DND-41 (cell line): ENCODE data around the gene HNRNPA0.

Experiments used
- ATAC-seq: fragments of 200-7000 bp; cut with Tn5 transposase; 3 replicates; pipeline ENCODE4 v1.9.1; 2021; ENCODE audit warnings: low read depth; ENCODE audit not compliant: insufficient read depth
- DNase-seq: peaks from one replicate; pipeline ENCODE4 v3.0.0-alpha.2; 2020
- H2AFZ ChIP-seq: 2 replicates; pipeline ENCODE4 v1.6.0; 2012; ENCODE audit warnings: low read depth, low read length
- H3K27ac ChIP-seq: 2 replicates; pipeline ENCODE4 v1.5.1; 2012; ENCODE audit warnings: low read length, inconsistent platforms
- H3K27me3 ChIP-seq: fragments of 200-600 bp; sonication (generic); 2 replicates; pipeline ENCODE4 v1.6.0; 2012; ENCODE audit warnings: low read length, mild to moderate bottlenecking, inconsistent platforms; ENCODE audit not compliant: insufficient read depth, poor library complexity
- H3K36me3 ChIP-seq: 2 replicates; pipeline ENCODE4 v1.5.1; 2012; ENCODE audit warnings: low read length, inconsistent platforms; ENCODE audit not compliant: insufficient read depth
- H3K4me1 ChIP-seq: 2 replicates; pipeline ENCODE4 v1.5.1; 2012; ENCODE audit warnings: mild to moderate bottlenecking, low read length; ENCODE audit not compliant: insufficient read depth
- H3K4me2 ChIP-seq: 2 replicates; pipeline ENCODE4 v1.6.0; 2012; ENCODE audit warnings: mild to moderate bottlenecking, moderate library complexity, low read length, inconsistent platforms; ENCODE audit not compliant: insufficient read depth
- H3K4me3 ChIP-seq, 2 experiments: fragments of 200-600 bp in 1 of 2; shearing (Covaris generic) in 1 of 2; 2 replicates each; pipeline ENCODE4 v1.5.1; 2012 to 2016; ENCODE audit warnings: inconsistent platforms in 2 of 2, low read length in 2 of 2, mild to moderate bottlenecking in 2 of 2, low read depth in 1 of 2, moderate library complexity in 1 of 2
- H3K79me2 ChIP-seq: 2 replicates; pipeline ENCODE4 v1.6.0; 2012; ENCODE audit warnings: low read length, inconsistent platforms; ENCODE audit not compliant: insufficient read depth
- H3K9ac ChIP-seq: 2 replicates; pipeline ENCODE4 v1.6.0; 2012; ENCODE audit warnings: low read depth, mild to moderate bottlenecking, inconsistent platforms, low read length, moderate library complexity
- H3K9me3 ChIP-seq: 2 replicates; pipeline ENCODE4 v1.5.1; 2012; ENCODE audit warnings: low read length, moderate library complexity, mild to moderate bottlenecking, inconsistent platforms; ENCODE audit not compliant: insufficient read depth, severe bottlenecking
- H4K20me1 ChIP-seq: 2 replicates; pipeline ENCODE4 v1.6.0; 2012; ENCODE audit warnings: low read length; ENCODE audit not compliant: insufficient read depth
- CTCF ChIP-seq: IDR thresholded peaks from 2 replicates; pipeline ENCODE4 v1.5.1; 2012; ENCODE audit warnings: borderline replicate concordance, low read length, moderate library complexity, mild to moderate bottlenecking; ENCODE audit not compliant: poor library complexity, severe bottlenecking; ENCODE audit errors: extremely low read depth
- EZH2 ChIP-seq: IDR thresholded peaks from 3 replicates; pipeline ENCODE4 v1.6.1; 2012; ENCODE audit warnings: borderline replicate concordance, low read depth, mild to moderate bottlenecking, moderate library complexity, low read length, inconsistent platforms; ENCODE audit not compliant: severe bottlenecking

Gene HNRNPA0

GRCh38 chr5:137738947-137739346 lies 15.2 kb downstream of the HNRNPA0 start:
- ATAC-seq (no peak), DNase-seq (no peak)
- Histone ChIP-seq H2AFZ (no peak overlapping the region), H3K27ac (no peak overlapping the region), H3K9me3 (no peaks in the 10 kb centered on the region), H3K4me3 (no peak overlapping the region), H4K20me1 (no peaks in the 10 kb centered on the region), H3K27me3 (peaks cover 6% of the 10 kb centered on the region), H3K36me3 (no peaks in the 10 kb centered on the region), H3K4me1 (peaks cover 22% of the 10 kb centered on the region), H3K79me2 (peaks cover under 1% of the 10 kb centered on the region; the same call in 1 of the 2 replicates), H3K9ac (no peak overlapping the region), H3K4me2 (no peak overlapping the region)
- TF ChIP-seq CTCF = no peak
- TF ChIP-seq EZH2 = no peak

- Histone ChIP-seq H3K4me3 (no peak overlapping the region), H3K4me1 (peaks cover 27% of the 10 kb centered on the region), H4K20me1 (no peaks in the 10 kb centered on the region), H3K9me3 (no peaks in the 10 kb centered on the region), H3K4me2 (no peak overlapping the region), H2AFZ (no peak overlapping the region), H3K79me2 (peaks cover 5% of the 10 kb centered on the region; the same call in 1 of the 2 replicates), H3K27me3 (peaks cover 6% of the 10 kb centered on the region), H3K36me3 (no peaks in the 10 kb centered on the region), H3K9ac (no peak overlapping the region), H3K27ac (no peak overlapping the region)
- no peak for DNase-seq
- no peak for TF ChIP-seq EZH2
- no peak for TF ChIP-seq CTCF
- no peak for ATAC-seq
Measured at GRCh38 chr5:137737349-137738131, 16.6 kb downstream of the HNRNPA0 start.

GRCh38 chr5:137736496-137736895 lies 17.7 kb downstream of the HNRNPA0 start:
- Histone ChIP-seq H3K27me3 (peaks cover 6% of the 10 kb centered on the region), H3K4me3 (no peak overlapping the region), H3K9ac (no peak overlapping the region), H3K4me2 (no peak overlapping the region; the same call in 1 of the 2 replicates), H2AFZ (no peak overlapping the region), H3K79me2 (peaks cover 5% of the 10 kb centered on the region; the same call in 1 of the 2 replicates), H3K4me1 (peaks cover 27% of the 10 kb centered on the region), H3K36me3 (no peaks in the 10 kb centered on the region), H3K9me3 (no peaks in the 10 kb centered on the region), H4K20me1 (no peaks in the 10 kb centered on the region), H3K27ac (no peak overlapping the region)
- no peak for ATAC-seq
- TF ChIP-seq EZH2 (no peak), CTCF (no peak)
- DNase-seq = no peak
